Neural cell (in vitro differentiated cells): Measurements from ENCODE around the gene PKP3. TPM values are rescaled to one million over a fixed set of nuclear protein-coding genes. Genes with fewer than 3 reads are reported as not detected.

ENCODE experiments used
- H2AFZ ChIP-seq: fragments of 200-600, 300-800 bp; sonication (generic), shearing (Covaris generic); 2 replicates; pipeline ENCODE4 v1.6.0; 2014; ENCODE audit warnings: low read depth, mild to moderate bottlenecking, antibody characterized with exemption, low read length, moderate library complexity
- H3F3A ChIP-seq: fragments of 200-600 bp; shearing (Covaris generic); 2 replicates; pipeline ENCODE4 v1.6.1; 2016; ENCODE audit warnings: mild to moderate bottlenecking, moderate library complexity, mixed read lengths, antibody characterized with exemption, low read length; ENCODE audit not compliant: insufficient read depth, poor library complexity, severe bottlenecking
- H3K27ac ChIP-seq: fragments of 200-600, 300-800 bp; sonication (generic), shearing (Covaris generic); 2 replicates; pipeline ENCODE4 v1.5.1; 2014; ENCODE audit warnings: mild to moderate bottlenecking, low read length, moderate library complexity
- H3K27me3 ChIP-seq: fragments of 300-800, 200-600 bp; sonication (generic), shearing (Covaris generic); 2 replicates; pipeline ENCODE4 v1.6.0; 2014; ENCODE audit warnings: mild to moderate bottlenecking, low read depth, low read length, moderate library complexity; ENCODE audit not compliant: insufficient read depth
- H3K36me3 ChIP-seq: fragments of 300-800, 200-600 bp; sonication (generic), shearing (Covaris generic); 2 replicates; pipeline ENCODE4 v1.5.1; 2014; ENCODE audit warnings: mild to moderate bottlenecking, antibody characterized with exemption, low read length, moderate library complexity; ENCODE audit not compliant: insufficient read depth
- H3K4me2 ChIP-seq: fragments of 300-800, 200-600 bp; sonication (generic), shearing (Covaris generic); 2 replicates; pipeline ENCODE4 v1.6.0; 2014; ENCODE audit warnings: mild to moderate bottlenecking, low read length
- H3K4me3 ChIP-seq: fragments of 300-800, 200-600 bp; sonication (generic), shearing (Covaris generic); 2 replicates; pipeline ENCODE4 v1.5.1; 2014; ENCODE audit warnings: mild to moderate bottlenecking, low read length, moderate library complexity
- H3K79me2 ChIP-seq: fragments of 200-600 bp; shearing (Covaris generic); replicated peaks from 2 replicates; pipeline ENCODE4 v1.6.0; 2014; ENCODE audit warnings: mild to moderate bottlenecking, low read length, moderate library complexity; ENCODE audit not compliant: insufficient read depth
- H3K9ac ChIP-seq: fragments of 300-800, 200-600 bp; sonication (generic), shearing (Covaris generic); 2 replicates; pipeline ENCODE4 v1.6.1; 2016; ENCODE audit warnings: mild to moderate bottlenecking, low read length, mixed read lengths
- H3K9me2 ChIP-seq: fragments of 200-600 bp; shearing (Covaris generic); 2 replicates; pipeline ENCODE4 v1.6.1; 2016; ENCODE audit warnings: mild to moderate bottlenecking, low read length, mixed read lengths; ENCODE audit not compliant: insufficient read depth
- H3K9me3 ChIP-seq: fragments of 200-600, 300-800 bp; sonication (generic), shearing (Covaris generic); 2 replicates; pipeline ENCODE4 v1.6.1; 2016; ENCODE audit warnings: mild to moderate bottlenecking, mixed run types, low read length, moderate library complexity, mixed read lengths
- H4K20me1 ChIP-seq: fragments of 200-600 bp; shearing (Covaris generic); 2 replicates; pipeline ENCODE4 v1.6.1; 2016; ENCODE audit warnings: mild to moderate bottlenecking, mixed run types; ENCODE audit not compliant: insufficient read depth
- CTCF ChIP-seq: fragments of 450-650 bp; IDR thresholded peaks from 2 replicates; pipeline ENCODE4 v1.5.1; 2014; ENCODE audit warnings: antibody characterized with exemption, mild to moderate bottlenecking, moderate library complexity; ENCODE audit not compliant: poor library complexity, severe bottlenecking
- EP300 ChIP-seq: fragments of 450-650 bp; conservative IDR thresholded peaks from 2 replicates; pipeline ENCODE4 v1.6.1; 2014; ENCODE audit warnings: antibody characterized with exemption, mild to moderate bottlenecking, moderate library complexity; ENCODE audit not compliant: poor library complexity, severe bottlenecking
- EZH2 ChIP-seq: fragments of 200-600, 300-800 bp; shearing (Covaris generic), sonication (generic); IDR thresholded peaks from 2 replicates; pipeline ENCODE4 v1.6.1; 2014; ENCODE audit warnings: antibody characterized with exemption, low read length, borderline replicate concordance, mild to moderate bottlenecking; ENCODE audit not compliant: insufficient read depth, poor library complexity, severe bottlenecking
- MXI1 ChIP-seq: fragments of 450-650 bp; conservative IDR thresholded peaks from 2 replicates; pipeline ENCODE4 v1.6.1; 2014; ENCODE audit warnings: antibody characterized with exemption, mild to moderate bottlenecking; ENCODE audit not compliant: poor library complexity, severe bottlenecking
- POLR2AphosphoS5 ChIP-seq: IDR thresholded peaks from 2 replicates; pipeline ENCODE4 v1.6.1; 2012
- RAD21 ChIP-seq: fragments of 450-650 bp; conservative IDR thresholded peaks from 2 replicates; pipeline ENCODE4 v1.6.1; 2014; ENCODE audit warnings: antibody characterized with exemption, mild to moderate bottlenecking, moderate library complexity
- REST ChIP-seq: IDR thresholded peaks from 2 replicates; pipeline ENCODE4 v1.6.1; 2012; ENCODE audit warnings: borderline replicate concordance
- SMC3 ChIP-seq: fragments of 450-650 bp; conservative IDR thresholded peaks from 2 replicates; pipeline ENCODE4 v1.6.1; 2014; ENCODE audit warnings: antibody characterized with exemption, mild to moderate bottlenecking, moderate library complexity; ENCODE audit not compliant: poor library complexity
- TAF1 ChIP-seq: IDR thresholded peaks from 2 replicates; pipeline ENCODE4 v1.6.1; 2012; ENCODE audit warnings: low read depth
- polyA plus RNA-seq: library from polyadenylated mRNA; depleted of rRNA; stranded (reverse); fragments of >200 nt; gene quantifications from 2 replicates; pipeline ENCODE4 v1.2.3, GENCODE V29; 2014

The PKP3 gene
- polyA plus RNA-seq, 1 donor from 2014 or later, result not detected

- no peak overlapping the region for H3K27ac ChIP-seq
- H4K20me1 ChIP-seq, result no peaks in the 10 kb centered on the region
- H3K9ac ChIP-seq, result no peak overlapping the region
- no peaks in the 10 kb centered on the region for H3K9me2 ChIP-seq
- no peaks in the 10 kb centered on the region for H3F3A ChIP-seq
- H2AFZ ChIP-seq, result no peak overlapping the region
- H3K79me2 ChIP-seq, result no peaks in the 10 kb centered on the region
- TF ChIP-seq TAF1, result no peak
- TF ChIP-seq EZH2, result no peak
- TF ChIP-seq CTCF, result no peak
- TF ChIP-seq SMC3, result no peak
- no peak for TF ChIP-seq RAD21
- TF ChIP-seq EP300, result no peak
- TF ChIP-seq POLR2AphosphoS5, result no peak
- no peak for TF ChIP-seq MXI1
- no peak for TF ChIP-seq REST
- H3K4me2 ChIP-seq, result no peak overlapping the region
- H3K9me3 ChIP-seq, result no peaks in the 10 kb centered on the region
- H3K4me3 ChIP-seq, result no peak overlapping the region
- H3K27me3 ChIP-seq, result no peaks in the 10 kb centered on the region
- no peaks in the 10 kb centered on the region for H3K36me3 ChIP-seq
These were observed 12.2 kb downstream of the PKP3 start for GRCh38 chr11:405954-406795.

GRCh38 chr11:406796-407650 lies 13.0 kb downstream of the PKP3 start:
- Histone ChIP-seq H3K36me3 (no peaks in the 10 kb centered on the region), H3K9me3 (no peaks in the 10 kb centered on the region), H3F3A (no peaks in the 10 kb centered on the region), H3K9me2 (no peaks in the 10 kb centered on the region), H3K4me2 (no peak overlapping the region), H2AFZ (no peak overlapping the region), H3K79me2 (no peaks in the 10 kb centered on the region), H3K27me3 (no peaks in the 10 kb centered on the region), H3K27ac (no peak overlapping the region), H4K20me1 (no peaks in the 10 kb centered on the region), H3K4me3 (no peak overlapping the region), H3K9ac (no peak overlapping the region)
- TF ChIP-seq REST (no peak), MXI1 (no peak), TAF1 (no peak), SMC3 (no peak)
